ENCODE data around the gene RGS19. TPM values are rescaled to one million over a fixed set of nuclear protein-coding genes. Genes with fewer than 3 reads are reported as not detected.
A peak's percentile ranks its signal among the peaks of the same experiment; 100 is the strongest.

Gene RGS19
- total RNA-seq, 4 donors from 2014 or later: 12.9 to 35.7 (median 20.1) TPM

GRCh38 chr20:64049878-64050260, 29.4 kb downstream of the RGS19 start:
- 12 to 16% methylated on average over 5 to 7 of the region's 16 CpGs for WGBS, 2 donors
- DNase-seq (ENCODE audit: low spot score in 2 of 2): no peak
- Histone ChIP-seq H3K27me3 (peaks cover 0 to 88% of the 10 kb centered on the region in 2 donors), H3K4me3 (peak overlapping the region in 2 of 4 donors; percentile 3 to 47), H3K27ac (peak overlapping the region in 1 of 4 donors; percentile 77), H3K9me3 (no peaks in the 10 kb centered on the region), H3K4me1 (peaks cover 0 to 38% (median 3%) of the 10 kb centered on the region in 4 donors), H3K36me3 (no peaks in the 10 kb centered on the region)
- TF ChIP-seq EP300 (IDR thresholded peaks at IDR 0.05) (no peak), CTCF (IDR thresholded peaks at IDR 0.05) (no peak), POLR2A (IDR thresholded peaks at IDR 0.05) (no peak)

DNA sequence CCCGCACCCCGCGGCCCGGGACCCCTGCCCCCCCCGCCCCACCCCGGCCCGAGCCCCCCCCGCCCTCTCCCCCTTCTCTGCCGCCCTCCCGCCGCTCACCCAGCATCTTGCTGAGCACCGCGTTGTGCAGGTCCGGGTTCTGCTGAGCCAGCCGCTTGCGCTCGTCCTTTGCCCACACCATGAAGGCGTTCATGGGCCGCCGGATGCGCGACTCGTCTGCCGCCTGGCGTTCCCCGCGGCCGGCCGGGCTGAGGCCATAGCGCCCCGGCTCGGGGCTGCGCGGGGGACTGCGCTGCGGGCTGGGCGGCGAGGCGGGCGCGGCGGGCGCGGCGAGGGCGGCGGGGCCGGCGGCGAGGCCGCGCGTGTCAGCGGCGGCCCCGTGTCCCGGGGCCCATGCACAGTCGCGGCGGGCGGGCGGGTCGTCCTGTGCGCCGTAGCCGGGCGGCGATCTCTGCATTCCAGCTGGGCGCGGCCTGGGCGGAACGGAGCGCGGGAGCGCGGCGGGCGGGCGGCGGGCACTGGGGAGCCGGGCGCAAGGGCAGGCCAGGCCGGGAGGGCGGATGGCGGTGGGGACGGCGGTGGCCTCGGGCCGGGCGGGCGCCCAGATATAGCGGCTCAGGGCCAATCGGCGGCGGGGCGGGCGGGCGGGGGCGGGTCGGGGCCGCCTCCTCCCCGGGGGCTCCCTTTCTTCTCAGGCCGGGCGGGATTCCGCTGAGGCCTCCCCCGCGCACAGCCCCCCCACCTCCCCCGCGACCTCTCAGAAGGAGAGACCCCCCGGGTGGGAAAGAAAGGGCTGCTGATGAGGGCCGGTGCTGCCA, 30.0 kb downstream of the RGS19 start, which contains the start of gene SOX18:
SOX18 (minus strand) TSS at position 580 of the 818 bp plus-strand sequence; CDS start at position 457, 123 bp downstream.
- no peaks in the 10 kb centered on the region for H3K9me3 ChIP-seq

GRCh38 chr20:64048402-64049044, 30.8 kb downstream of the RGS19 start:
- no peak for DNase-seq (ENCODE audit: low spot score in 2 of 2)
- H3K4me1 ChIP-seq: peaks cover 0 to 32% (median 3%) of the 10 kb centered on the region in 4 donors
- peak overlapping the region in 2 of 4 donors; percentile 18 to 47 for H3K4me3 ChIP-seq
- H3K27me3 ChIP-seq: peaks cover 0 to 82% of the 10 kb centered on the region in 2 donors
- TF ChIP-seq EP300 (IDR thresholded peaks at IDR 0.05) (no peak), CTCF (IDR thresholded peaks at IDR 0.05) (no peak), POLR2A (IDR thresholded peaks at IDR 0.05) (no peak)
- peak overlapping the region in 1 of 4 donors; percentile 5 for H3K27ac ChIP-seq
- no peaks in the 10 kb centered on the region for H3K9me3 ChIP-seq
- H3K36me3 ChIP-seq: no peaks in the 10 kb centered on the region
- WGBS, 2 donors: 1 to 8% methylated on average over 15 of the region's 101 CpGs

More for the DNA sequence above, 30.0 kb downstream of the RGS19 start, which contains the start of gene SOX18:
- no peak for TF ChIP-seq CTCF (IDR thresholded peaks at IDR 0.05)
- TF ChIP-seq EP300 (IDR thresholded peaks at IDR 0.05): no peak
- TF ChIP-seq POLR2A (IDR thresholded peaks at IDR 0.05): no peak
- Histone ChIP-seq H3K36me3 (no peaks in the 10 kb centered on the region), H3K27ac (peak within 1 kb of the TSS in 2 of 4 donors; percentile 55 to 77), H3K27me3 (peaks cover 0 to 85% of the 10 kb centered on the region in 2 donors), H3K4me3 (peak within 1 kb of the TSS in 3 of 4 donors; percentile 3 to 47 (median 18)), H3K4me1 (peaks cover 0 to 34% (median 3%) of the 10 kb centered on the region in 4 donors)
- WGBS, 2 donors: 2 to 3% methylated on average over 5 to 50 of the region's 111 CpGs
- DNase-seq (ENCODE audit: low spot score in 2 of 2): no peak

- Histone ChIP-seq H3K4me3 (peak overlapping the region in 3 of 4 donors; percentile 18 to 47 (median 23)), H3K27me3 (peaks cover 0 to 82% of the 10 kb centered on the region in 2 donors)
- WGBS, 2 donors: 14 to 38% methylated on average over 24 to 42 of the region's 49 CpGs
Observed at GRCh38 chr20:64047968-64048401, 31.3 kb downstream of the RGS19 start.

More at GRCh38 chr20:64047968-64048401, 31.3 kb downstream of the RGS19 start:
- no peak overlapping the region for H3K27ac ChIP-seq
- peaks cover 0 to 32% (median 3%) of the 10 kb centered on the region in 4 donors for H3K4me1 ChIP-seq
- DNase-seq (ENCODE audit: low spot score in 2 of 2): no peak
- H3K36me3 ChIP-seq: no peaks in the 10 kb centered on the region
- no peak for TF ChIP-seq CTCF (IDR thresholded peaks at IDR 0.05)
- TF ChIP-seq POLR2A (IDR thresholded peaks at IDR 0.05): no peak
- no peak for TF ChIP-seq EP300 (IDR thresholded peaks at IDR 0.05)
- H3K9me3 ChIP-seq: no peaks in the 10 kb centered on the region
